ENCODE data around the gene UBR3.

- TF ChIP-seq, protein P1, sequence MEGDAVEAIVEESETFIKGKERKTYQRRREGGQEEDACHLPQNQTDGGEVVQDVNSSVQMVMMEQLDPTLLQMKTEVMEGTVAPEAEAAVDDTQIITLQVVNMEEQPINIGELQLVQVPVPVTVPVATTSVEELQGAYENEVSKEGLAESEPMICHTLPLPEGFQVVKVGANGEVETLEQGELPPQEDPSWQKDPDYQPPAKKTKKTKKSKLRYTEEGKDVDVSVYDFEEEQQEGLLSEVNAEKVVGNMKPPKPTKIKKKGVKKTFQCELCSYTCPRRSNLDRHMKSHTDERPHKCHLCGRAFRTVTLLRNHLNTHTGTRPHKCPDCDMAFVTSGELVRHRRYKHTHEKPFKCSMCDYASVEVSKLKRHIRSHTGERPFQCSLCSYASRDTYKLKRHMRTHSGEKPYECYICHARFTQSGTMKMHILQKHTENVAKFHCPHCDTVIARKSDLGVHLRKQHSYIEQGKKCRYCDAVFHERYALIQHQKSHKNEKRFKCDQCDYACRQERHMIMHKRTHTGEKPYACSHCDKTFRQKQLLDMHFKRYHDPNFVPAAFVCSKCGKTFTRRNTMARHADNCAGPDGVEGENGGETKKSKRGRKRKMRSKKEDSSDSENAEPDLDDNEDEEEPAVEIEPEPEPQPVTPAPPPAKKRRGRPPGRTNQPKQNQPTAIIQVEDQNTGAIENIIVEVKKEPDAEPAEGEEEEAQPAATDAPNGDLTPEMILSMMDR (conservative IDR thresholded peaks at IDR 0.05; ENCODE audit: low read length): no peak
- no peak for TF ChIP-seq EZH2phosphoT487 (IDR thresholded peaks at IDR 0.05; ENCODE audit: borderline replicate concordance, low read depth, low read length)
Observed at GRCh38 chr2:169839954-169840746, 12.9 kb downstream of the UBR3 start.

All from OCI-LY7 (cell line).